K562 (cell line): ENCODE results near the gene WNT11. TPM values are rescaled to one million over a fixed set of nuclear protein-coding genes. Genes with fewer than 3 reads are reported as not detected.

Experiments
- ATAC-seq: fragments of 200-7000 bp; cut with Tn5 transposase; 3 replicates; pipeline ENCODE4 v1.9.1; 2020; ENCODE audit warnings: moderate library complexity
- BruUV-seq: library from RNA; stranded (reverse); fragments of 400-500 nt; replicated peaks from 2 replicates; lab custom pipeline; 2021; lab: Mats Ljungman, UMichigan
- CTCF ChIA-PET: fragments of 300-600 bp; formaldehyde crosslinking; extraction: SDS; loops from one replicate; lab custom pipeline; 2021; ENCODE audit warnings: low intra/inter-chr PET ratio; lab: Yijun Ruan, JAX
- POLR2A ChIA-PET: fragments of 300-600, 350-650 bp; sonication (Branson Sonifier 250); formaldehyde crosslinking; extraction: SDS; loops from one replicate; lab custom pipeline; 2021; ENCODE audit warnings: antibody characterized with exemption, inconsistent platforms; lab: Yijun Ruan, JAX
- DNase-seq, 4 experiments: peaks; one replicate each; pipeline versions ENCODE4 v3.0.0 to v3.0.0-alpha.2; 2011 to 2018; ENCODE audit warnings: low spot score in 3 of 4, mixed read lengths in 3 of 4; ENCODE audit errors: extremely low read depth in 1 of 4
- FAIRE-seq: peaks from 2 replicates; lab custom pipeline; 2011; peaks lifted over from hg19 to GRCh38; lab: Jason Lieb, UNC
- H2AFZ ChIP-seq: 2 replicates; pipeline ENCODE4 v1.6.0; 2011; ENCODE audit warnings: low read depth, low read length, control low read depth, inconsistent platforms
- H3K27ac ChIP-seq: fragments of 200-600 bp; 3 replicates; pipeline ENCODE4 v1.8.0; 2011; ENCODE audit warnings: low read depth, mild to moderate bottlenecking, control low read depth, inconsistent platforms, low read length, moderate library complexity, mixed read lengths; ENCODE audit errors: extremely low read depth
- H3K27me3 ChIP-seq, 2 experiments: fragments of 300-600 bp in 1 of 2; 2 replicates in 1 of 2; 3 replicates in 1 of 2; pipeline versions ENCODE4 v1.6.0 to v1.8.0; 2011; ENCODE audit warnings: inconsistent platforms in 2 of 2, low read length in 2 of 2, mild to moderate bottlenecking in 1 of 2, mixed read lengths in 1 of 2, moderate library complexity in 1 of 2; ENCODE audit not compliant: control insufficient read depth in 2 of 2, insufficient read depth in 2 of 2
- H3K36me3 ChIP-seq: fragments of 300-600 bp; 3 replicates; pipeline ENCODE4 v1.8.0; 2011; ENCODE audit warnings: mild to moderate bottlenecking, low read length, inconsistent platforms; ENCODE audit not compliant: control insufficient read depth, insufficient read depth
- H3K4me1 ChIP-seq, 2 experiments: fragments of 200-600 bp in 1 of 2; replicated peaks in 1 of 2; 2 replicates in 1 of 2; 3 replicates in 1 of 2; pipeline versions ENCODE4 v1.5.1 to v1.8.0; 2011; ENCODE audit warnings: inconsistent platforms in 2 of 2, low read length in 2 of 2, mild to moderate bottlenecking in 1 of 2, mixed read lengths in 1 of 2, moderate library complexity in 1 of 2; ENCODE audit not compliant: control insufficient read depth in 2 of 2, insufficient read depth in 2 of 2
- H3K4me2 ChIP-seq: 2 replicates; pipeline ENCODE4 v1.6.1; 2011; ENCODE audit warnings: low read length, control low read depth, inconsistent platforms, mixed read lengths; ENCODE audit not compliant: insufficient read depth
- H3K4me3 ChIP-seq: fragments of 200-600 bp; sonication (generic), shearing (Covaris generic); 2 replicates; pipeline ENCODE4 v1.5.1; 2016; ENCODE audit warnings: control low read depth, inconsistent platforms
- H3K79me2 ChIP-seq: fragments of 200-600 bp; 3 replicates; pipeline ENCODE4 v1.8.0; 2011; ENCODE audit warnings: low read length, inconsistent platforms; ENCODE audit not compliant: control insufficient read depth, insufficient read depth
- H3K9ac ChIP-seq, 2 experiments: 2 replicates each; pipeline versions ENCODE4 v1.6.0 to v1.6.1; 2011; ENCODE audit warnings: low read depth in 2 of 2, low read length in 2 of 2, control low read depth in 1 of 2, inconsistent platforms in 1 of 2, mild to moderate bottlenecking in 1 of 2, mixed read lengths in 1 of 2; ENCODE audit not compliant: insufficient read depth in 1 of 2
- H3K9me1 ChIP-seq: one replicate; pipeline ENCODE4 v1.6.0; 2011; ENCODE audit warnings: inconsistent platforms, mild to moderate bottlenecking, low read length, moderate library complexity; ENCODE audit not compliant: control insufficient read depth, insufficient read depth
- H3K9me3 ChIP-seq: replicated peaks from 2 replicates; pipeline ENCODE4 v1.5.1; 2011; ENCODE audit warnings: low read depth, low read length, inconsistent platforms; ENCODE audit not compliant: control insufficient read depth, insufficient read depth
- H4K20me1 ChIP-seq: replicated peaks from 2 replicates; pipeline ENCODE4 v1.6.1; 2011; ENCODE audit warnings: low read length, inconsistent platforms, mixed read lengths; ENCODE audit not compliant: control insufficient read depth, insufficient read depth
- CXXC5 ChIP-seq: fragments of 250-450 bp; sonication (Bioruptor Pico); IDR thresholded peaks from 2 replicates; pipeline ENCODE4 v1.8.0; 2022; ENCODE audit warnings: inconsistent platforms, mild to moderate bottlenecking, moderate library complexity
- PPARD ChIP-seq: fragments of 250-450 bp; sonication (Bioruptor Pico); IDR thresholded peaks from 2 replicates; pipeline ENCODE4 v1.8.0; 2022; ENCODE audit warnings: inconsistent platforms, mild to moderate bottlenecking, moderate library complexity
- RBM17 ChIP-seq: fragments of 200-400 bp; formaldehyde crosslinking; IDR thresholded peaks from 2 replicates; pipeline ENCODE4 v1.6.1; 2017; ENCODE audit warnings: low read depth, mild to moderate bottlenecking, low read length, borderline replicate concordance
- RBM39 ChIP-seq: fragments of 200-400 bp; formaldehyde crosslinking; optimal IDR thresholded peaks from 2 replicates; pipeline ENCODE3; 2018; ENCODE audit warnings: low read depth, low read length
- SMC3 ChIP-seq: conservative IDR thresholded peaks from 2 replicates; pipeline ENCODE4 v1.6.1; 2011; ENCODE audit warnings: low read depth, low read length, improper control_type of control experiment; ENCODE audit not compliant: insufficient read depth
- SNAPC5 ChIP-seq: fragments of 250-450 bp; sonication (Bioruptor Pico); IDR thresholded peaks from 2 replicates; pipeline ENCODE4 v1.8.0; 2021; ENCODE audit warnings: moderate library complexity, mild to moderate bottlenecking, inconsistent platforms
- STAT5A ChIP-seq: IDR thresholded peaks from 2 replicates; pipeline ENCODE4 v1.6.1; 2012; ENCODE audit warnings: low read length, inconsistent platforms, borderline replicate concordance
- ZBTB2 ChIP-seq: fragments of 450-650 bp; IDR thresholded peaks from 2 replicates; pipeline ENCODE4 v1.6.1; 2016; ENCODE audit warnings: antibody characterized with exemption
- ZBTB34 ChIP-seq: fragments of 250-450 bp; sonication (Bioruptor Pico); IDR thresholded peaks from 2 replicates; pipeline ENCODE4 v1.8.0; 2021; ENCODE audit warnings: mild to moderate bottlenecking, moderate library complexity
- ZNF197 ChIP-seq: fragments of 200-800 bp; sonication (Bioruptor generic); IDR thresholded peaks from 2 replicates; pipeline ENCODE4 v1.6.1; 2016; ENCODE audit warnings: low read depth, missing genetic modification characterization, missing compliant biosample characterization
- ZNF436 ChIP-seq: fragments of 250-450, 450-650 bp; sonication (Bioruptor Pico); formaldehyde crosslinking; IDR thresholded peaks from 2 replicates; pipeline ENCODE4 v1.7.0; 2020; ENCODE audit warnings: mild to moderate bottlenecking
- WGBS: fragments of 100-300 bp; shearing (Covaris generic); methylation state at CpG from one replicate; pipeline ENCODE4 v1.1.6; 2016; ENCODE audit warnings: low coverage, mixed read lengths; ENCODE audit not compliant: insufficient coverage; ENCODE audit errors: missing lambda C conversion rate; 5-methylcytosine and 5-hydroxymethylcytosine counted together
- in situ Hi-C: fragments of 300-500 bp; cut with MboI; formaldehyde crosslinking; loops from 4 replicates; pipeline ENCODE4 v1.15.0; 2018; ENCODE audit warnings: inconsistent platforms, mixed read lengths
- intact Hi-C: fragments of 100-400 bp; cut with micrococcal nuclease; formaldehyde crosslinking; loops from 2 replicates; pipeline ENCODE4 v1.14.2; 2022
- polyA plus RNA-seq, 8 experiments: library from polyadenylated mRNA; depleted of rRNA in 4 of 8; stranded (reverse) in 5 of 8; unstranded in 3 of 8; fragments of >200 nt; fragmentation: Nextera tagmentation in 2 of 8; fragmentation: Illumina TruSeq in 1 of 8; extraction: Ambion mirVana in 2 of 8; extraction: Trizol in 1 of 8; gene quantifications; 2 replicates each; pipeline versions ENCODE4 v1.2.1 to v1.2.3, GENCODE V29; 2011 to 2014; ENCODE audit warnings: inconsistent platforms in 1 of 8, missing spikeins in 1 of 8
- total RNA-seq, 7 experiments: library from RNA; depleted of rRNA in 6 of 7; stranded (reverse); fragments of >200 nt in 6 of 7; fragmentation: Illumina TruSeq in 2 of 7; extraction: Trizol in 2 of 7; gene quantifications; 2 replicates each; pipeline versions ENCODE4 v1.2.1 to v1.2.3, GENCODE V29; 2011 to 2021; ENCODE audit warnings: low replicate concordance in 1 of 7
- TF ChIP-seq, protein P1 (sequence below): fragments of 450-650 bp; formaldehyde crosslinking; IDR thresholded peaks from 2 replicates; pipeline ENCODE4 v1.4.0; 2022; ENCODE audit warnings: missing genetic modification characterization
- TF ChIP-seq, protein P2 (sequence below): fragments of 200-800 bp; sonication (Bioruptor generic); IDR thresholded peaks from 2 replicates; pipeline ENCODE4 v1.6.1; 2016; ENCODE audit warnings: missing genetic modification characterization, missing compliant biosample characterization

Gene WNT11
- total and polyA plus RNA-seq, 9 of the 15 experiments (the other 6 are each of a cell fraction or from before 2014, with no cell fraction given): 0.03 to 0.20 (median 0.09) TPM; not detected in 4

GRCh38 chr11:76153571-76153923 lies 52.8 kb downstream of the WNT11 start:
- FAIRE-seq: no peak
- no peak overlapping the region for H3K4me2 ChIP-seq
- no peak for TF ChIP-seq ZBTB2
- no peak for TF ChIP-seq CXXC5 (CRISPR knock-in tag)
- TF ChIP-seq RBM17: no peak
- TF ChIP-seq SNAPC5 (CRISPR knock-in tag): no peak
- TF ChIP-seq ZBTB34: no peak
- TF ChIP-seq, protein P1, sequence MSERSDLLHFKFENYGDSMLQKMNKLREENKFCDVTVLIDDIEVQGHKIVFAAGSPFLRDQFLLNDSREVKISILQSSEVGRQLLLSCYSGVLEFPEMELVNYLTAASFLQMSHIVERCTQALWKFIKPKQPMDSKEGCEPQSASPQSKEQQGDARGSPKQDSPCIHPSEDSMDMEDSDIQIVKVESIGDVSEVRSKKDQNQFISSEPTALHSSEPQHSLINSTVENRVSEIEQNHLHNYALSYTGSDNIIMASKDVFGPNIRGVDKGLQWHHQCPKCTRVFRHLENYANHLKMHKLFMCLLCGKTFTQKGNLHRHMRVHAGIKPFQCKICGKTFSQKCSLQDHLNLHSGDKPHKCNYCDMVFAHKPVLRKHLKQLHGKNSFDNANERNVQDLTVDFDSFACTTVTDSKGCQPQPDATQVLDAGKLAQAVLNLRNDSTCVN (CRISPR knock-in tag): no peak
- TF ChIP-seq ZNF197 (CRISPR knock-in tag): no peak
- TF ChIP-seq SMC3: no peak
- no peak for TF ChIP-seq RBM39
- no peak for TF ChIP-seq ZNF436 (CRISPR knock-in tag)
- TF ChIP-seq STAT5A: no peak
- TF ChIP-seq PPARD: no peak
- TF ChIP-seq, protein P2, sequence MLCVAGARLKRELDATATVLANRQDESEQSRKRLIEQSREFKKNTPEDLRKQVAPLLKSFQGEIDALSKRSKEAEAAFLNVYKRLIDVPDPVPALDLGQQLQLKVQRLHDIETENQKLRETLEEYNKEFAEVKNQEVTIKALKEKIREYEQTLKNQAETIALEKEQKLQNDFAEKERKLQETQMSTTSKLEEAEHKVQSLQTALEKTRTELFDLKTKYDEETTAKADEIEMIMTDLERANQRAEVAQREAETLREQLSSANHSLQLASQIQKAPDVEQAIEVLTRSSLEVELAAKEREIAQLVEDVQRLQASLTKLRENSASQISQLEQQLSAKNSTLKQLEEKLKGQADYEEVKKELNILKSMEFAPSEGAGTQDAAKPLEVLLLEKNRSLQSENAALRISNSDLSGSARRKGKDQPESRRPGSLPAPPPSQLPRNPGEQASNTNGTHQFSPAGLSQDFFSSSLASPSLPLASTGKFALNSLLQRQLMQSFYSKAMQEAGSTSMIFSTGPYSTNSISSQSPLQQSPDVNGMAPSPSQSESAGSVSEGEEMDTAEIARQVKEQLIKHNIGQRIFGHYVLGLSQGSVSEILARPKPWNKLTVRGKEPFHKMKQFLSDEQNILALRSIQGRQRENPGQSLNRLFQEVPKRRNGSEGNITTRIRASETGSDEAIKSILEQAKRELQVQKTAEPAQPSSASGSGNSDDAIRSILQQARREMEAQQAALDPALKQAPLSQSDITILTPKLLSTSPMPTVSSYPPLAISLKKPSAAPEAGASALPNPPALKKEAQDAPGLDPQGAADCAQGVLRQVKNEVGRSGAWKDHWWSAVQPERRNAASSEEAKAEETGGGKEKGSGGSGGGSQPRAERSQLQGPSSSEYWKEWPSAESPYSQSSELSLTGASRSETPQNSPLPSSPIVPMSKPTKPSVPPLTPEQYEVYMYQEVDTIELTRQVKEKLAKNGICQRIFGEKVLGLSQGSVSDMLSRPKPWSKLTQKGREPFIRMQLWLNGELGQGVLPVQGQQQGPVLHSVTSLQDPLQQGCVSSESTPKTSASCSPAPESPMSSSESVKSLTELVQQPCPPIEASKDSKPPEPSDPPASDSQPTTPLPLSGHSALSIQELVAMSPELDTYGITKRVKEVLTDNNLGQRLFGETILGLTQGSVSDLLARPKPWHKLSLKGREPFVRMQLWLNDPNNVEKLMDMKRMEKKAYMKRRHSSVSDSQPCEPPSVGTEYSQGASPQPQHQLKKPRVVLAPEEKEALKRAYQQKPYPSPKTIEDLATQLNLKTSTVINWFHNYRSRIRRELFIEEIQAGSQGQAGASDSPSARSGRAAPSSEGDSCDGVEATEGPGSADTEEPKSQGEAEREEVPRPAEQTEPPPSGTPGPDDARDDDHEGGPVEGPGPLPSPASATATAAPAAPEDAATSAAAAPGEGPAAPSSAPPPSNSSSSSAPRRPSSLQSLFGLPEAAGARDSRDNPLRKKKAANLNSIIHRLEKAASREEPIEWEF (CRISPR knock-in tag): no peak

More at GRCh38 chr11:76153571-76153923, 52.8 kb downstream of the WNT11 start:
- Histone ChIP-seq H3K36me3 (no peaks in the 10 kb centered on the region), H3K27ac (no peak overlapping the region), H3K9me1 (no peaks in the 10 kb centered on the region), H3K27me3 (peaks cover 4 to 18% of the 10 kb centered on the region in 2 experiments), H3K4me1 (peaks cover 12 to 25% of the 10 kb centered on the region in 2 experiments), H3K9me3 (no peaks in the 10 kb centered on the region), H3K4me3 (no peak overlapping the region), H3K79me2 (no peaks in the 10 kb centered on the region), H3K9ac (no peak overlapping the region; a peak in 1 of 4 replicates), H4K20me1 (0 out of 2 replicates have a peak, but pooled peaks cover 3% of the 10 kb centered on the region), H2AFZ (no peak overlapping the region; the same call in 1 of the 2 replicates)
- WGBS: 51% methylated on average over 6 of the region's 6 CpGs
- in situ Hi-C loops: no loop called here
- POLR2A ChIA-PET: no interaction called here
- intact Hi-C loops: loop anchor here (5.0 to 10.0 kb wide), 2 partner anchors 54 to 429 kb away; partner anchors contain the start of gene WNT11
- CTCF ChIA-PET: interaction anchor here (2.6 kb wide), 1 partner anchor 257 kb away, joined by 30 read pairs; no protein-coding TSS in a partner anchor
- DNase-seq (no peak), ATAC-seq (no peak)
- BruUV-seq: no TSS peak
